Stimulated activated CD8-positive, alpha-beta memory T cell treated with anti-CD3 and anti-CD28 coated beads, Interleukin-12 subunit alpha, Interleukin-12 subunit beta, amount 100 ng/mL, for 4 hours (primary cell): ENCODE measurements around the gene TBCD.
"Not testable (repeated sequence)": the region's sequence is repeated elsewhere in the genome, so short reads cannot be mapped to it uniquely, and the experiment has no call there.

ENCODE experiments used
- DNase-seq: peaks from one replicate; pipeline ENCODE4 v3.0.0-alpha.2; 2020; ENCODE audit warnings: low read depth

Gene TBCD

DNA sequence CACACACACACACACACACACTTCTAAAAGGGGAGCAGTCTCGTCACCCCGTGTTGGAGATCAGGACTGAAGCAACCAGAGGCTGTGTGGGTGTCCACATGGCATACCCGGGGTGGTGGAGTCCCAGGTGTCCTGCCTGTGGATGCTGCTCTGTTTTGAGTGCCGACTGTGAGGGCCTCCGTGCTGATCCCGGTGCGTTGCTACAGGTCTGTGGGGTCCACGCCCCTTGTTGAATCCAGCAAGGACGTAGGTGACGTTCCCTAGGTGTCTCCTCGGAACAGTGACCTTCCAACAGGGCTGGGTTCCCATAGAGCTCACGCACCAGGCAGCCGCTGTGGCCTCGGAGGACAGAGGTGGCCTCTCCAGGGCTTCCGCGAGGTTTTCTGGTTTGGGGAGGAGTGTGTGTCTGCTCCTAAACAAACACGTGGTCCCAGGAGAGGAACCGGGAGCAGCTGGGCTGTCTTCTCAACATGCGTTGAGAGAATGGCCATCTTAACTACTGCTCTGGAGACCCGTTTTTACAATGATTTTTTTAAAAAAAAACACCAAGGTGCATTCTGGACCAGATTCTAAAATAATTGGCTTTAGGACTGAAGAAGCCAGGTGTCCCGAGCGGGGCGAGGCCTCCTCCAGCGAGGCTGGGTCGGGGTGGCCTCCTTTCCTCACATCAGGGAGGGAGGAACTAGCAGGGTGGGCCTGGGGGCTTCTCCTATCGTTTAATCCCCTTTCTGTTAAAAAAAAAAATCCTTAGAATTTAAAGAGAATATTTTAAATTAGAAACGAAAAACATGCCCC lies 188.6 kb downstream of the TBCD start:
- DNase-seq: no peak

DNA sequence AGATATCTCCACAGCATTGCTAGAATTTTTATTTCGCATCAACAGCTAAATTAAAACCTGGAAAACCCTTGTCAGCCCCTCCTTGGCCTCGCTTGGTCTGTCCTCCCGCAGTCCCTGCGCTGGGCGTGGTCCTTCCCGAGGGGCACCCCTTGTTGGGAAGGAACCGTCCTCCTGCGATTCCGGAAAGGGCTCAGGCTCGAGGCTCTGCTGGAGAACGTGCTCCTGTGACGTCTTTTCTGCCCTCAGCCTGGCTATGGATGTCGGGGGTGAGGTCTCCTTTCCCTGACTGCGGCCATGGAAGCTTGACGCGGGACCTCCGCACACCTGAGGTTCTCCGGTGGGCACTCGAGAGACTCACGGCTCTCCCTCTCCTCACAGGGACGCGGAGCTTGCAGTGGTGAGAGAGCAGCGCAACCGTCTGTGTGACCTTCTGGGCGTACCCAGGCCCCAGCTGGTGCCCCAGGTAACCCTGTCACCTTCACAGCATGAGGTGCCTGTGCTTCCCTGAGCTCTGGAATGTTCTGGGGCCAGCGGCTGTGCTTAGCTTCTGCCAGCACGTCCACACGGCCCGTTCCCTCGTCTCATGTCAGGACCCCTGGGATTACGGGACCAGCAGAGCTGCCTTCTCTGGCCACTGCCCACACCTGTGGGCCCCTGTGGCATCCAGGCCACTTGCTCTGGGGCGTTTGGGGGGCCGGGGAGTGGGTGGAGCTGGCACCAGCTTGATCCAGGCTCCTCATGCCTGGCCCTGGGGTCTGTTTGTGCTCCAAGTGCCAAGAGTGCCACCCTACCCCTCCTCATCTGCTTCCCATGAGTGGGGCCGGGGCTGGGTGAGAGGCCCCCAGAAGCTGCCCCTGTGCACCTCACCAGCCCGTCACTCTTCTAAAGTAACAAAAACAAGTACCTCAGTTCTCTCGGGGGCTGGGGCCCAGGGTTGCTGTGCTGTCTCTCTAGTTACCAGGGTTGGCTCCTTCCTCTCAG lies 189.4 kb downstream of the TBCD start:
- no peak for DNase-seq

DNA sequence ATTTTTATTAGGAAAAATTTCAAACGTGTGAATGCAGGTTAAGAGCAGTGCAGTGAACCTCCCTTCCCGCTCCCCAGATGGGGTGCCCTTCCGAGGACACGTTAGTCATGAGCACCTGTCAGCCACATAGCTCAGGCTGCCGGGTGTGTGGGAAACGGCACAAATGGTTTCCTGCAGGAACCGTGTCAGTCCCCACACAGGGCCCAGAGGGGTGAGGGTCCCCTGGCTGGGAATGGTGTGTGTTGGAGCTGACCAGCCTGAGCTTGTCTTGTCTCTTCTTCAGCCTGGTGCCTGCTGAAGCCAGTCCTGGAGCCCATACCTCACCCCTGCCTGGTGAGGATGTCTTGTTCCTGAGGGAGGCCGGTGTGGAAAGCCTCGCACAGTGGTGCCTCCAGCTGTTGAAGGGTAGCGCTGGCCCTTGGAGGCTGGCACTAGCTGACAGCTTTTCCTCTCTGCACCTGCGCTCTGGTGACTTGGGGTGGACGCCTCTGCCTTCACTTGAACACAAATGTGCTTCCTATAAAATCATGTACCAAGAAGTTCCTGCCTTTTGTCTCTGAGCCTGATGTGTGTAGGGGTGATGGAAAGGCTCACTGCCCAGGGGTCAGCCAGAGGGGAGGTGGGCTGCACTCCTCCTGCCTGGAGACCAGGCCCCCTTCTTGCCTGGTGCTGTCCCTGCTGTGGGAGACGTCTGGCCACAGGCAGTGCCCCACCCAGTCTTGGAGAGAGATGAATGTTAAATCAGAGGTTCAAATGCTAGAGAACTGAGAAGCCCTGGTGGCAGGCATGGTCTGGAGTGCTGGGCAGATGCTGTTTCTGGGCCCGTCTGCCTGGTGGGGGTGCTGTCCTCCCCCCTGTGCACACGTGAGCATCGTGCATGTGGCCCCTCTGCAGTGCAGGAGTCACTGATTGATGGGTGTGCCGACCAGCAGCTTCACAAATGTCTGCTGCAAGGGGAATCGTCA lies 190.6 kb downstream of the TBCD start:
- DNase-seq: no peak

DNA sequence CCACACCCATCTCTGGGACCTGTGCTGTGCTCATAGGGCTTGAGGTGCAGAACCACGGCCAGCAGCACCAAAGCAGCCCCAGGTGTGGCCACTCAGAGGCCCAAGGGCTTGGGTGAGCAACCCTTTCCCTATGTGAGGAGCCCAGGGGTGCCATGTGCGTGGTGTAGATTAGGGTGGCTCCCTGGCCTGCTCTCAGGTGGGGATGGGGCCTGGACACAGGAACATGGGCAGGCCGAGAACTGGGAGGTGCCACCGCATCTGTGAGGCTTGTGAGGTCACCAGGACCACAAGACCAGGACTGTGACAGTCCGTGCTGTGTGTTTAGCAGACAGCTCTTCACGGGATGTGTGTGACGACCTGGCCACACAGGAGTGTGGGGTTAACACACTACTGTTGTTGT lies 191.5 kb downstream of the TBCD start:
- no peak for DNase-seq

DNA sequence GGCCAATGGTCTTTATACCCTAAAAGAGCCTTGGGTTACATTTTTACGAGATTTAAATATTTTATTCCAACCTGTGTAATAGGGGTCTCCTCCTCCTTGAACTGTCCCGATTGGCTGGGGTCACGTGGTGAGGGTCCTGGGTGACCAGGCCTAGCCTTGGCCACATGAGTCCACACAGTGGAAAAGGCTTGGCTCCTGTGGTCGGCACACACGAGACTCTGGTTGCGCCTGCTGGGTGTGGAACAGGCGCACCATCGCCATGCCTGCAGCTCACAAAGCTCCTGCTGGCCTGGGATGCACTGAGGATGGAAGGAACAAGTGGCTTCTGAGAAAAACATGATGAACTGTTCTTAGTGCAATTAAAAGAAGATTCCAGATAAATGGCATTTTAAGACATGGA lies 191.9 kb downstream of the TBCD start:
- no peak for DNase-seq

DNA sequence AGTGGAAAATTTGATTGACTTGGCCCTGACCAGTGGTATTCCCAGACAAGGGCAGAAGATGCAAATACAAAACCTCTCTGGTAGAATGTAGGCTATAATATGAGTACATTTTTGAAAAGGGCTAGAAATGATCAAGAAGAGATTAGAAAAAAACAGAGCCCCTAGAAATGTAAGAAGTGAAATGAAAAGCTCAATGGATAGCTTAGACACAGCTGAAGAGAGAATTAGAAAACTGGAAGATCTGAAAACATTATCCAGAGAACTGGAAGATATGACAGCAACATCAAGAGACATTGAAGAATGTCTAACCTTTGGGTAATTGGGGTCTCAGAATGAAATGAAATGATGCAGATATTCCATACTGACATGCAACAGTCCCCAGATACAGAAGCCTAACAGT lies 193.1 kb downstream of the TBCD start:
- no peak for DNase-seq

DNA sequence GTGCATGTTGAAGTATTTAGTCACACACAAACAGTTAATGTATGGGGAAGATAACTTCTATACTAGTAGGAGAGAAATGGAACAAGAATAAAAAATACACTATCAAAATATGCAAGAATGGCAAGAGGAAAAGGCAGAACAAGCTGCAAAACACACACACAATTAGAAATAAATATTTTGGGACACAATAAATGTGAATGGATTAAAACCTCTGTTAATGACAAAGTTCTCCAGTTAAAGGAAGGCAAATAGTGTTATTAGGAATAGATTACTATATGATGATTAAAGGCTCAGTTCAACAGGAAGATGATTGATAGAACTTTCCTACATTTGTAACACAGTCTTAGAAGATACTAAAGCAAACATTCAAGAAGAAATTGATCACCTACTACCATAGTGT lies 194.2 kb downstream of the TBCD start:
- DNase-seq: no peak

DNA sequence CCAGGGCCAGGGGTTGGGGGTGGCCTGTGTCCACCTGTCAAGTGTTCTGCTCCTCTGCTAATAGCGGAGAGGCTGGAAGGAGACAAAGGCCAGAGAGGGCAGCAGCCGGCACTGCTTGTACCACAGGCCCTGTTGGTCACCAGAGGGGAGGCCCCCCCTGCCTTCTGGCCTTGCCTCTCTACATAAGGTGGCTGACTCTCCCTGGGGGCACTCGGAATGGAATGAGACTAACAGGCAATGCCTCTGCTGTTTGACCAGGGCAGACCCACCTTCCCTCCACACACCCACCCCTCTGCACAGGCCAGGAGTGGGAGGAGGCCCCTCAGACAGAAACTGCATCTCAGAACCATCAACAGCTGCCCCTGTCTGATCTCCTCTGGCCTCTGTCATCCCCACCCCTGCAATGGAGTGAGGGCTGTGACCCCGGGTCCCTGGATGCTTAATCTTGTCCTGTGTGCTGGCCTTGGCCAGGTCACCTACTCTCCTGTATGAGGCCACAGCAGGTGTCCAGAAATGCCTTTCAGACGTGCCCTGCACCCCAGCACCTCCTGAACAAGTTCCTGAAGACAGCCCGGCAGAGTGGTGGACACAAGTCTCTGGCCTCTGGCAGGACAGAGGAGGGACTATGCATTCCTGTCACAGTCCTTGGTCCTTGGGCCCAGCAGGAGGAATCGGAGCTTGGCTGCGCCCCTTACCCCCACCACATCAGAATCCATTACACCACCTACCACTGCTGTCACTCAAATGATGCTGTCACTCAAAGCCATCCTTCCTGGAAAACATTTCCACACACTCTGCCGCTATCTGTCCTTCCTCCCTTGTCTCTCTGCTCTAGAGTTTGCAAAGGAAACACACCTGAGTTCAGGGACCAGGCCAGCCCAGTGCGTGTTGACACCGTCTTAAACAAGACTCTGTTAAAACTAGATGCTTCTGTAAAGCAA lies 195.5 kb downstream of the TBCD start:
- no peak for DNase-seq

DNA sequence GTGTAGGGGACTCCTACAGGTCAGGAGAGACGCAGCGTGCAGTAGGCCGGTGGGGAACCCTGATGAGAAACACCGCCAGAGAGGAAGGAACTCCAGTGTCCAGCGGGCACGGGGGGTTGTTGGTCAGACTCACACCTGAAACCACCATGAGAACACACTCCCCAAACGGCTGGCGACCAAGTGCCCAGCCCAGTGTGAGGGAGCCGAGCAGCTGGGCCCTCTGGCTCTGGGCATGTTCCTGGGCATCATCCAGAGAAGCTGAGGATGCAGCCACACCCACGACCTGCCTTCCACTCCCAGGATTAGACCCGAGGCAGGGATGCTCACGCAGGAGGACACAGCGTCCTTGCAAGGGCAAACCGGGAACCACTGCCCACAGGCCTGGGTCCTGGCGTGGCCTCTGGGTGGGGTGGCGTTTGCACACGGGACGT lies 196.2 kb downstream of the TBCD start:
- no peak for DNase-seq

DNA sequence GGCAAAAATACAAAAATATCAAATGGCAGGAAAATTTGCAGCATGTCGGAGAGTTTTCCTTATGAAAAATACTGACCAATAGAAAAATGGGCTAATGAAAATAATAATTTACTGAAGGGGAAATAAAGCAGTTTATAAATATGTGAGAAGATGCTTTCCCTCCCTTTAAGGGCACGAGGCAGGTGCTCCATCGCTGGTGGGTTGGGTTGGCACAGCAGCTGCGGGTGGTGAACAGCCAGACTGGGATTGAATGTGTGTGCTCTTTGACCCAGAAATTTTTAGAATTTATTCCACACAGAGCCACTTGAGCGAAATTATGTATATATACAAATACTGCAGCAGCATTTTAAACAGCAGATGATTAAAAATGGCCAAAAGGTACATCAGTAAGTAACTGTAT lies 197.1 kb downstream of the TBCD start:
- no peak for DNase-seq

DNA sequence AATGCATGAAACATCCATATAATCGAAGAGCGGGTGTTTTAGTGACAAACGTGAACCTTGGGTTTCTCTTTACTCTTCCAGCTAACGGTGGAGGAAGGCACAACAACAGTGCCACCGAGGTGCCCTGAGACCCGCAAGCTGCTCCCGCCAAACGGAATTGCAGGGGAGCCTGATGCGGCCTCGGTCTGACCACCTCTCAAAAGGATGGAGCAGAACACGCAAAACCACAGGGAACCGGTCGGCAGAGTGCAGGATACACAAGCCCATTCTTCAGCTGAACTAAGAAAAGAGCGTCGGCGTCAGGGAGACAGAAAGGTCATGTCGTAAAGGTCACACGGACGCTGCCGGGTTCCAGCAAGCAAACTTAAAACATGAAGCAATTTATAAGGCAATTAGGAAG lies 197.5 kb downstream of the TBCD start:
- DNase-seq: no peak

DNA sequence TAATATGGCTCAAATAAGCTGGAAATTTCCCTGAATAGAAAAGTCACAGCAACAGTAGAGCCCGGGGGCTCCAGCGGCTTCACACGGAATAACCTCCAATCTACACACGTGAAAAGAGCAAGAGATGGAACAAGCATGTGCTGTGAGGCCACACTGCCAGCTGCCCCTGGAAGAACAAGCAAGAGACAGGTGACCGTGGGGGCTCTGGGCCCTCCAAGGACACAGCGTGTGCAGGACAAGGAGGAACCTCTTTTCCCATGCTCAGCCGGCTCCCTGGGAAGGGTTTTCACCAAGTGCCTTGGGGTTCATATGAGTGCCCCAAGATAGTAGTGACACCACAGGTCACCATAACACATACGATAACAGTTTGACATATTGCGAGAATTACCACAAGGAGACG lies 198.1 kb downstream of the TBCD start:
- no peak for DNase-seq

DNA sequence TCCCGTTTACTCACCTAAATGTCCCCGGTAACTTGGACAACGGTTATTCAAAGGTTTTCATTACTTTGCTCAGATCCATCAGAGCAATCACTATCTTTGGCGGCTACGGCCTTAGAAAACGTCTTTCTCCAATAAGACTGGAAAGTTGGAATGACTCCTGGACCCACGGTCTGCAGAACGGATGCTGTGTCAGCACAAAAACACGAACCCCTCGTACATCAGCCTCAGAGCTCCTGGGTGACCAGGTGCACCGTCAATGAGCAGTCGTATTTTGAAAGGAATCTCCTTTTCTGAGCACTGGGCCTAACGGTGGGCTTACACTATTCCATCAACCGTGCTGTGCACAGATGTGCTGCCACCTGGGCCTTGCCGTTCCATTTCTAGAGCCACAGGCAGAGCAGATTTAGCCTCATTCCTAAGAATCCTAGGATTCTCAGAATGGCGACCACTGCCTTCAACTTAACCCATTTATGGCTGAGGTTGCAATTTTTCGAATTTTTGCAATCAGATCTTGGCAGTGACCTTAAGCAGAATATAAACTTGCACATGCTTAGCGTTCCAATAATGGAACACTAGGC lies 198.7 kb downstream of the TBCD start:
- DNase-seq: no peak

DNA sequence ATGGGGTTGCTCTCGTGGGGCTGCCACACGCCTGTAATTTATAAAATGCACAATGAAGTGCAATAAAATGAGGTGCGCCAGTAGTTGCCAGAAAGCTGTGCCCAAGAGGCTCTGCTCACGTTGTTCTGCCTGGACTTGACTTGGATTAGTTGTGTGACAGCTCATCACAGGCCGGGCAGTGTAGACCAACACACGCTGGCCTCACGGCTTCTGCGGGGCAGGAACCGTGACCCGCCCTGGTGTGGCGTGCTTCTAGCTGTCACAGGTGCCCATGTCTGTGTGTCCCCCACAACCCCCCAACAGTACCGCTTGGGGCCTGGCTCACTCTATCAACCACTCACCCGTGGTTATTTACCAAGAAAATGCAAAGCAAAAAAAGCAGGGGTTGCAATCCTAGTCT lies 200.2 kb downstream of the TBCD start:
- no peak for DNase-seq

DNA sequence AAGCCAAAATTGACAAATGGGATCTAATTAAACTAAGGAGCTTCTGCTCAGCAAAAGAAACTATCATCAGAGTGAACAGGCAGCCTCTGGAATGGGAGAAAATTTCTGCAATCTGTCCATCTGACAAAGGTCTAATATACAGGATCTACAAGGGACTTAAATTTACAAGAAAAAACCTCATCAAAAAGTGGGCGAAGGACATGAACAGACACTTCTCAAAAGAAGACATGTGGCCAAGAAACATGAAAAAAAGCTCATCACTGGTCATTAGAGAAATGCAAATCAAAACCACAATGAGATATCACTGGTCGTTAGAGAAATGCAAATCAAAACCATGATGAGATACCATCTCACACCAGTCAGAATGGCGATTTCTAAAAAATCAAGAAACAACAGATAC lies 203.2 kb downstream of the TBCD start:
- not testable (repeated sequence) for DNase-seq

DNA sequence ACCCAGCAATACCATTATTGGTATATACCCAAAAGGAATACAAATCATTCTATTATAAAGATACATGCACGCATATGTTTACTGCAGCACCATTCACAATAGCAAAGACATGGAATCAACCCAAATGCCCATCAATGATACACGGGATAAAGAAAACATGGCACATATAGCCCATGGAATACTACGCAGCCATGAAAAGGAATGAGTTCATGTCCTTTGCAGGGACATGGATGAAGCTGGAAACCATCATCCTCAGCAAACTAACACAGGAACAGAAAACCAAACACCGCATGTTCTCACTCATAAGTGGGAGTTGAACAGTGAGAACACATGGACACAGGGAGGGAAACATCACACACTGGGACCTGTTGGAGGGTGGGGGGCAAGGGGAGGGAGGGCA lies 203.8 kb downstream of the TBCD start:
- not testable (repeated sequence) for DNase-seq

DNA sequence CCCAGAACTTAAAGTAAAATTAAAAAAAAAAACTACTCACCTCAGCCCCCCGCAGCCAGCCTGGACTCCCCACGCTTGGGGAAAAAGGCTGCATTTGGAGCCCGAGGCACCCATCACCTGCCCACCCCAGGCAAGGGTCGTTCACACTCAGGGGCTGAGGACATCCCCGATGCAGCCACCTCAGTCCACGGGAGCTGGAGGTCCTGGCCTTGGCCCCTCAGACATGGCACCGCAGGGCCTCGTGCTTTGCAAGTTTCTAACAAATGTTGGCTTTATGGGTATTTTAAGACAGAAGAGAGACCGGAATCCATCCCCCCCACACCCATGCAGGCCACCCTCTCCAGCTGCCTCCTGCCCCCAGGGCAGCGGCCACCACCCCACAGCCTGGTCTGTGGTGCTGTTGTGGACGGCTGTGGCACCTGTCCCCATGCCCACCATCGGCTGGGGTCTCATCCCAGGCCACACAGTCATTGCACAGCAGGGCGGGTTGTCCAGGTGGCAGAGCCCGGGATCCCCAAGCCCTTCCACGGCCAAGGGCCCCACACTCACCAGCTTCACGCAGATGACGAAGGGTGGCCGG lies 204.4 kb downstream of the TBCD start:
- DNase-seq: no peak

DNA sequence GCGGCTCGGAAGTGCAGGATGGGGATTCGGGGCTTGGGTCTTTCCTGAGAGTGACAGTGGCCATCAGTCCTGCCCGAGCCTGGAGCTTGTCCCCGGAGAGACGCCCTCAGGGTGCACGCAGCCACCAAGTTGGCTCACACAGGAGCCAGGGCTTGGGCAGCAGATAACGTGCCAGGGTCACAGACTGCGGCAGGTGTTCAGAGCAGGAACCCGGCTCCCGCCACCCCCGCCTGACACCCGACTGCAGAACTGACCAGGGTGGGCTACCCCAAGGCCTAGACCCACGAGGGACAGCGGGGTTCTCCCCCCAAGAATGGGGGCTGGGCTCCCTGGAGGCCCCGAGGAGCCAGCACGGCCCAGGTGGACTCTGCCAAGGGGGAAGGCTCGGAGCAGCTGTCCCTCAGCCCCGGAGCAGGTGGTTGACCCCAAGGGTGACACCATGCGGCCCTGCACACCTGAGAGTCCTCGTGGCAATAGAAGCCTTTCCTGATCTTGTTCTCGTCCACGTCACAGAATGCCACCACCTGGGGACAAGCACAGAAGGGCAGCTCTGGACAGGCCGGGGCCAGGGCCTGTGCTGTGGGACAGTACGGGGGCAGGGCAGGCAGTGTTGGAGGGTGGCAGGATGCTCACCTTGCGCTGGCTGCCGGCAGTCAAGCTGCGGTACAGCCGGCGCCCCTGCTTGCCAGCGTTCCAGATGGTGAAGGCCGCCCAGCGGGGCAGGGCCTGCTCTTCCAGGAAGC lies 205.0 kb downstream of the TBCD start:
- no peak for DNase-seq

DNA sequence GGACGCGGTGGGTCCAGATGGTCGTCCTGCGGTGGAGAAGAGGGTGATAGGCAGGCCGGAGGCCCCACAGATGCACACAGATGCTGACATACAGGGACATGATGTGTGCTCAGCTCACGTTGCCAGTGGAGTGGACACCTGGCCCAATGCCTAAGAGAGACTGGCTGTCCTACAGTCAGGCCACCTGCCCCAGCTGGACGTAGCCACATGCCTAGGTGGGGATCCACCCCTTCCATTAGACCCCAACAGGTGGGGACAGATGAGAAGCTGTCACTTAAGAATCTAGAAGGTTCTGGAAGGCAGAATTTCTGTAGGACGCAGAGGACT lies 205.6 kb downstream of the TBCD start:
- no peak for DNase-seq
